Ectodermal cell (in vitro differentiated cells): ENCODE data around the gene ALDH4A1.
"Not testable (repeated sequence)": the region's sequence is repeated elsewhere in the genome, so short reads cannot be mapped to it uniquely, and the experiment has no call there.

Experiments used
- H3K27ac ChIP-seq: 2 replicates; pipeline ENCODE4 v1.7.0; 2013; ENCODE audit warnings: mild to moderate bottlenecking, low read depth, low read length; ENCODE audit not compliant: insufficient read depth, poor library complexity, severe bottlenecking
- H3K27me3 ChIP-seq: 2 replicates; pipeline ENCODE4 v1.7.0; 2013; ENCODE audit warnings: mild to moderate bottlenecking, low read length; ENCODE audit not compliant: insufficient read depth, control insufficient read depth, poor library complexity, severe bottlenecking
- H3K36me3 ChIP-seq: one replicate; pipeline ENCODE4 v1.7.0; 2013; ENCODE audit warnings: low read length; ENCODE audit not compliant: control insufficient read depth, insufficient read depth
- H3K4me1 ChIP-seq: one replicate; pipeline ENCODE4 v1.7.0; 2013; ENCODE audit warnings: low read length; ENCODE audit not compliant: control insufficient read depth, insufficient read depth
- H3K4me3 ChIP-seq: 2 replicates; pipeline ENCODE4 v1.7.0; 2013; ENCODE audit warnings: low read depth, low read length, control low read depth; ENCODE audit not compliant: insufficient read depth
- H3K9me3 ChIP-seq: 2 replicates; pipeline ENCODE4 v1.7.0; 2013; ENCODE audit warnings: mild to moderate bottlenecking, low read length, moderate library complexity; ENCODE audit not compliant: control insufficient read depth
- WGBS, 2 experiments: methylation state at CpG; one replicate each; pipeline ENCODE4 v1.1.7; 2013; ENCODE audit warnings: missing lambda C conversion rate in 2 of 2; 5-methylcytosine and 5-hydroxymethylcytosine counted together

The ALDH4A1 gene

GRCh38 chr1:18899363-18900049 is 2.8 kb downstream of the ALDH4A1 start:
- H3K27me3 ChIP-seq: peaks cover 7% of the 10 kb centered on the region
- WGBS, 2 experiments: 92 to 97% methylated on average over 4 of the region's 4 CpGs

GRCh38 chr1:18898567-18898966 is 3.8 kb downstream of the ALDH4A1 start:
- WGBS, 2 experiments: 94 to 96% methylated on average over 8 of the region's 8 CpGs

More at GRCh38 chr1:18899363-18900049, 2.8 kb downstream of the ALDH4A1 start:
- Histone ChIP-seq H3K4me3 (no peak overlapping the region), H3K27ac (no peak overlapping the region), H3K36me3 (no peaks in the 10 kb centered on the region), H3K9me3 (no peaks in the 10 kb centered on the region), H3K4me1 (peaks cover 11% of the 10 kb centered on the region)

GRCh38 chr1:18895317-18895716 is 7.0 kb downstream of the ALDH4A1 start:
- H3K27ac ChIP-seq: no peak overlapping the region
- H3K36me3 ChIP-seq: no peaks in the 10 kb centered on the region
- H3K4me1 ChIP-seq: no peaks in the 10 kb centered on the region
- H3K27me3 ChIP-seq: no peaks in the 10 kb centered on the region
- no peaks in the 10 kb centered on the region for H3K9me3 ChIP-seq
- H3K4me3 ChIP-seq: no peak overlapping the region
- WGBS, 2 experiments: 92 to 94% methylated on average over 6 of the region's 6 CpGs

More at GRCh38 chr1:18898567-18898966, 3.8 kb downstream of the ALDH4A1 start:
- H3K27me3 ChIP-seq: peaks cover 7% of the 10 kb centered on the region
- H3K27ac ChIP-seq: no peak overlapping the region
- H3K9me3 ChIP-seq: no peaks in the 10 kb centered on the region
- H3K4me1 ChIP-seq: peaks cover 11% of the 10 kb centered on the region
- H3K4me3 ChIP-seq: no peak overlapping the region
- H3K36me3 ChIP-seq: no peaks in the 10 kb centered on the region

GRCh38 chr1:18893120-18893519 is 9.2 kb downstream of the ALDH4A1 start:
- H3K27ac ChIP-seq: no peak overlapping the region
- H3K36me3 ChIP-seq: no peaks in the 10 kb centered on the region
- WGBS, 2 experiments: 92 to 95% methylated on average over 7 of the region's 7 CpGs
- no peaks in the 10 kb centered on the region for H3K9me3 ChIP-seq
- no peak overlapping the region for H3K4me3 ChIP-seq
- no peaks in the 10 kb centered on the region for H3K27me3 ChIP-seq
- H3K4me1 ChIP-seq: no peaks in the 10 kb centered on the region

DNA sequence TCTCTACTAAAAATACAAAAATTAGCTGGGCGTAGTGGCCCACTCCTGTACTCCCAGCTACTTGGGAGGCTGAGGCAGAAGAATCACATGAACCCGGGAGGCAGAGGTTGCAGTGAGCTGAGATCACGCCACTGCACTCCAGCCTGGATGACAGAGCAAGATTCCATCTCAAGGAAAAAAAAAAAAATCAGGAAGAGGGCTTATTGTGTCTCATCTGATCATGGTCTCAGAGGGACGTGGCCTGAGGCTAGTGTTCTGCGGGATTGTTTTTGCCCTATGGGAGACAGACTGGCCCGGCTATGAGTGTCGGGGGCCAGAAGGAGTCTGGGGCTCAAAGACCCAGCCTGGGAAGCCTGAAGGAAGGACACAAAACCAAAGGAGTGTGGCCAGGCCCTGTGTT is 10.5 kb downstream of the ALDH4A1 start:
- not testable (repeated sequence) for H3K27me3 ChIP-seq, H3K4me3 ChIP-seq, H3K27ac ChIP-seq, H3K36me3 ChIP-seq, H3K4me1 ChIP-seq, H3K9me3 ChIP-seq
- 92 to 94% methylated on average over 7 of the region's 7 CpGs for WGBS, 2 experiments

- H3K27ac ChIP-seq: no peak overlapping the region
- H3K9me3 ChIP-seq: no peaks in the 10 kb centered on the region
- H3K4me3 ChIP-seq: no peak overlapping the region
- H3K4me1 ChIP-seq: no peaks in the 10 kb centered on the region
- no peaks in the 10 kb centered on the region for H3K27me3 ChIP-seq
- WGBS, 2 experiments: 94% methylated on average over 7 of the region's 7 CpGs
- H3K36me3 ChIP-seq: no peaks in the 10 kb centered on the region
Measured at GRCh38 chr1:18891426-18891780, 11.0 kb downstream of the ALDH4A1 start.

DNA sequence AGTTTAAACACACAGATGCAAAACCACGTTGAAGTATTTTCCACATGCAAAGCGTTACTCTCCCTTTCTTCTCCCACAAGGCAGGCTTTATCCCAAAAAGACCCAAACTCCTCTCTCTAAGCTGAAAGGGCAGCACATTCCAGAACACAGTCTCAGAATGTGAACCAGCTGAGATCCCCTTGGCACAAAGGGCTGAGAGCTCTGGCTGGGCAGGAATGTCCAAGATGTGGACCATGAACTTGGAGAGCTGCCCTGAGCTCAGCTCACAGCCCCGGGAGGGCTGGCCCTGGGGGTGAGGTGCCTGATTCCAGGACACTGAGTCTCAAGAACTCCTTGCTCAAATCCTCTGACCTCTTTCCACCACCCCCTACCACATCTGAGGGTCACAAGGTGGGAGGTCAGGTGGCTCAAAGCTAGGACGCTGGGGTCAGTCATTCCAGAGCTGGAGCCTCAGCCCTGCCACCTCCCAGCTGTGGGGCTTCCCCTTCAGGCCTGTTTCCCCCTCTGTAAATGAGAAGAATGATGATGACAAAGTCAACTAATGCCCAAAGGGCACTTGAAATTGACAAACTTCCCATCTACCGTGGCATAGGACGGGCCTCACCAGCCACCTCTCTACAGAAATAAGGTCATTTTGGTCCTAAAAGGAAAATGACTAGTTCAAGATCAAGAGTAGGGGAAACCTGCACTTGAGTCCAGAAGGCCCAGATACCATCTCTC is 11.5 kb downstream of the ALDH4A1 start:
- H3K4me3 ChIP-seq: no peak overlapping the region
- WGBS, 2 experiments: 84 to 87% methylated on average over 6 of the region's 6 CpGs
- H3K4me1 ChIP-seq: no peaks in the 10 kb centered on the region
- H3K27ac ChIP-seq: no peak overlapping the region
- H3K27me3 ChIP-seq: no peaks in the 10 kb centered on the region
- no peaks in the 10 kb centered on the region for H3K9me3 ChIP-seq
- no peaks in the 10 kb centered on the region for H3K36me3 ChIP-seq

- Histone ChIP-seq H3K4me3 (no peak overlapping the region), H3K27me3 (no peaks in the 10 kb centered on the region)
- WGBS, 2 experiments: 94 to 96% methylated on average over 1 of the region's 1 CpG
Measured at GRCh38 chr1:18886003-18886335, 16.4 kb downstream of the ALDH4A1 start.

DNA sequence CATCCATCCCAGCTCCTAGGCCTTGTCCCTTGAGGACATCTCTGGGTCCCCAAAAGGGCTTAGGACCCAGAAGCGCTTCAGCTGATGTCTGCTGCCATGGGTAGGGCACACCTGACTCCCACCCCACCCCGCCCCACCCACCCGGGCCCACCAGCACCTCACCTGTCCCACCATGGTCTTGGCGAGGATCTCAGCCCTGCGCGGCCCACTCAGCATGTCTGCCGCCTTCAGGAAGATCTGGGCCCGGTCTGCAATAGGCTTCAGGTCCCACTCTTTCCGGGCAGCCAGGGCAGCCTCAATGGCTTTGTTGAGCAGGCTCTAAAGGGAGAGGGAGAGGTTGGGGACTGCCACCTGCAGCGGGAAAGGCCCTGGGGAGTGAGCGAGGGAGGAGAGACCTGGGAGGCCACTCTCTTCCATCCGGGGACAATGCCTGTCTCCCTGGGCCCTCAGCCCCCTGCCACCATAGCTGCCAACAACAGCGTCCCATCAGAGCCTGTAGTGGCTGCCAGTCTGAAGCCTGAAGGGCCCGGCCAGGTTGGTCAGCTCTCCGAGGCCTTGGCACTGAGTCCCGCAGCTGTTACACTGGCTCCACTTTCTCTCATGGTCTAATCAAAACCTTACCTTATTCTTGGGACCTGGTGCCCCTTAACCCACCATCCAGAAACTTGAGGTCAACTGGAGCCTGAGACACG is 16.9 kb downstream of the ALDH4A1 start:
- 90 to 93% methylated on average over 17 of the region's 17 CpGs for WGBS, 2 experiments

More at GRCh38 chr1:18886003-18886335, 16.4 kb downstream of the ALDH4A1 start:
- H3K36me3 ChIP-seq: no peaks in the 10 kb centered on the region
- H3K27ac ChIP-seq: no peak overlapping the region
- no peaks in the 10 kb centered on the region for H3K9me3 ChIP-seq
- H3K4me1 ChIP-seq: no peaks in the 10 kb centered on the region

DNA sequence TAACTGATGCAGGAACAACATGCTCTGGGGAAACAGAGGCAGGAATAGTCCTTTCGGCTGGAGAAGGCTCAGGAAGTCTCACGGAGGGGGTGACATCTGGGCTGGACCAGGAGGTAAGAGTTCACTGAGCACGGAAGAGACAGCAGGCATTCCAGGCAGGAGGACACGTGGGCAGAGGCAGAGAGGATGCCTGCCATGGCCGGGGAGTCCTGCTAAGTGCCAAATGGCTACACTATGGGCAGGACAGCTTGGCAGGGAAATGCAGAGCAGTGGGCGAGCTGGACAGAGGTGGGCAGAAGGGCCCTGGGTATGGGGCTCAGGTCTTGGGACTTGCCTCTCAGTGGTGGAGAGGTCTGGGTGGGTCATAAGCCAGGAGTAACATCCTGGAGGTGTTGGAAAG is 17.6 kb downstream of the ALDH4A1 start:
- no peak overlapping the region for H3K4me3 ChIP-seq
- H3K4me1 ChIP-seq: peaks cover 4% of the 10 kb centered on the region
- H3K27ac ChIP-seq: no peak overlapping the region
- no peaks in the 10 kb centered on the region for H3K36me3 ChIP-seq
- H3K9me3 ChIP-seq: no peaks in the 10 kb centered on the region
- WGBS, 2 experiments: 91 to 92% methylated on average over 6 of the region's 6 CpGs
- no peaks in the 10 kb centered on the region for H3K27me3 ChIP-seq

More for the DNA sequence above, 16.9 kb downstream of the ALDH4A1 start:
- Histone ChIP-seq H3K36me3 (no peaks in the 10 kb centered on the region), H3K27ac (no peak overlapping the region), H3K9me3 (no peaks in the 10 kb centered on the region), H3K4me3 (no peak overlapping the region), H3K27me3 (no peaks in the 10 kb centered on the region), H3K4me1 (no peaks in the 10 kb centered on the region)
